MM.1S (cell line): ENCODE measurements around the gene AMBRA1.

Experiments
- DNase-seq: peaks from one replicate; pipeline ENCODE4 v3.0.0-alpha.2; 2015
- H2AFZ ChIP-seq: fragments of 300-600 bp; sonication (generic); 2 replicates; pipeline ENCODE4 v1.6.0; 2016; ENCODE audit warnings: antibody characterized with exemption, low read length
- H3F3A ChIP-seq: fragments of 300-600 bp; sonication (generic); 2 replicates; pipeline ENCODE4 v1.6.1; 2016; ENCODE audit warnings: mild to moderate bottlenecking, antibody characterized with exemption, low read length, moderate library complexity, mixed read lengths; ENCODE audit not compliant: insufficient read depth
- H3K27ac ChIP-seq: fragments of 300-600 bp; sonication (generic); 2 replicates; pipeline ENCODE4 v1.5.1; 2016; ENCODE audit warnings: mild to moderate bottlenecking, low read length
- H3K27me3 ChIP-seq: fragments of 300-600 bp; sonication (generic); replicated peaks from 2 replicates; pipeline ENCODE4 v1.6.0; 2016; ENCODE audit warnings: low read length; ENCODE audit not compliant: insufficient read depth
- H3K36me3 ChIP-seq: fragments of 300-600 bp; sonication (generic); replicated peaks from 2 replicates; pipeline ENCODE4 v1.6.1; 2016; ENCODE audit warnings: mild to moderate bottlenecking, low read length, mixed read lengths; ENCODE audit not compliant: insufficient read depth
- H3K4me1 ChIP-seq: fragments of 300-600 bp; sonication (generic); 2 replicates; pipeline ENCODE4 v1.6.1; 2016; ENCODE audit warnings: low read length, mixed read lengths
- H3K4me2 ChIP-seq: fragments of 300-600 bp; sonication (generic); 2 replicates; pipeline ENCODE4 v1.6.0; 2016; ENCODE audit warnings: low read depth, low read length
- H3K4me3 ChIP-seq: fragments of 300-600 bp; sonication (generic); 2 replicates; pipeline ENCODE4 v1.5.1; 2016; ENCODE audit warnings: low read length, mixed read lengths
- H3K79me2 ChIP-seq: fragments of 300-600 bp; sonication (generic); 2 replicates; pipeline ENCODE4 v1.6.1; 2016; ENCODE audit warnings: mixed run types, low read length, mixed read lengths
- H3K9ac ChIP-seq: fragments of 300-600 bp; sonication (generic); 2 replicates; pipeline ENCODE4 v1.6.1; 2016; ENCODE audit warnings: low read length, mixed read lengths
- H3K9me2 ChIP-seq: fragments of 300-600 bp; sonication (generic); replicated peaks from 2 replicates; pipeline ENCODE4 v1.6.1; 2016; ENCODE audit warnings: mild to moderate bottlenecking, low read length, mixed read lengths; ENCODE audit not compliant: insufficient read depth
- H3K9me3 ChIP-seq: fragments of 300-600 bp; sonication (generic); replicated peaks from 2 replicates; pipeline ENCODE4 v1.6.1; 2016; ENCODE audit warnings: mild to moderate bottlenecking, low read length, mixed read lengths; ENCODE audit not compliant: insufficient read depth
- H4K20me1 ChIP-seq: fragments of 300-600 bp; sonication (generic); 2 replicates; pipeline ENCODE4 v1.6.1; 2016; ENCODE audit warnings: mild to moderate bottlenecking, low read length, moderate library complexity, mixed read lengths; ENCODE audit not compliant: insufficient read depth
- CTCF ChIP-seq: fragments of 300-600 bp; sonication (generic); IDR thresholded peaks from 2 replicates; pipeline ENCODE4 v1.5.1; 2016; ENCODE audit warnings: antibody characterized with exemption, low read length, mixed read lengths
- EZH2 ChIP-seq: fragments of 300-600 bp; sonication (generic); optimal IDR thresholded peaks from 2 replicates; pipeline ENCODE3; 2017; ENCODE audit warnings: low read depth, mild to moderate bottlenecking, antibody characterized with exemption, low read length, mixed read lengths
- EZH2phosphoT487 ChIP-seq: fragments of 300-600 bp; sonication (generic); IDR thresholded peaks from 2 replicates; pipeline ENCODE4 v1.6.1; 2018; ENCODE audit warnings: antibody characterized with exemption, low read length

The AMBRA1 gene

DNA sequence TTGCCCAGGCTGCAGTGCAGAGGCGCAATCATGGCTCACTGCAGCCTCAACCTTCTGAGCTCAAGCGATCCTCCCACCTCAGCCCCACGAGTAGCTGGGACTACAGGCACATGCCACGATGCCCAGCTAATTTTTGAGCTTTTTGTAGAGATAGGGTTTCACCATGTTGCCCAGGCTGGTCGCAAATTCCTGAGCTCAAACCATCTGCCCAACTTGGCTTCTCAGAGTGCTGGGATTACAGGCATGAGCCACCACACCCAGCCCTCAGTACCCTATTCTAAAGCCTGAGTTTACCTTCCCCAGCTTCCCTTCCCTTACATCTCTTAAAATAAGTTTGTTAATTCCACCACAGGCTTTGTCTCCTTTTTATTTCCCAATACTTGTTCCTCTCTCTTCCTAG is 59.1 kb downstream of the AMBRA1 start:
- Histone ChIP-seq H3K9me3 (no peaks in the 10 kb centered on the region), H3K4me3 (no peak overlapping the region), H3K4me2 (no peak overlapping the region), H4K20me1 (peaks cover 8% of the 10 kb centered on the region; the same call in 1 of the 2 replicates), H3K4me1 (no peaks in the 10 kb centered on the region), H3K27me3 (no peaks in the 10 kb centered on the region), H3K27ac (no peak overlapping the region), H3K9me2 (no peaks in the 10 kb centered on the region), H3F3A (no peaks in the 10 kb centered on the region), H3K79me2 (peaks cover 66% of the 10 kb centered on the region), H2AFZ (no peak overlapping the region), H3K9ac (no peak overlapping the region), H3K36me3 (no peaks in the 10 kb centered on the region)
- no peak for TF ChIP-seq EZH2phosphoT487
- TF ChIP-seq EZH2: no peak
- no peak for TF ChIP-seq CTCF
- DNase-seq: no peak

DNA sequence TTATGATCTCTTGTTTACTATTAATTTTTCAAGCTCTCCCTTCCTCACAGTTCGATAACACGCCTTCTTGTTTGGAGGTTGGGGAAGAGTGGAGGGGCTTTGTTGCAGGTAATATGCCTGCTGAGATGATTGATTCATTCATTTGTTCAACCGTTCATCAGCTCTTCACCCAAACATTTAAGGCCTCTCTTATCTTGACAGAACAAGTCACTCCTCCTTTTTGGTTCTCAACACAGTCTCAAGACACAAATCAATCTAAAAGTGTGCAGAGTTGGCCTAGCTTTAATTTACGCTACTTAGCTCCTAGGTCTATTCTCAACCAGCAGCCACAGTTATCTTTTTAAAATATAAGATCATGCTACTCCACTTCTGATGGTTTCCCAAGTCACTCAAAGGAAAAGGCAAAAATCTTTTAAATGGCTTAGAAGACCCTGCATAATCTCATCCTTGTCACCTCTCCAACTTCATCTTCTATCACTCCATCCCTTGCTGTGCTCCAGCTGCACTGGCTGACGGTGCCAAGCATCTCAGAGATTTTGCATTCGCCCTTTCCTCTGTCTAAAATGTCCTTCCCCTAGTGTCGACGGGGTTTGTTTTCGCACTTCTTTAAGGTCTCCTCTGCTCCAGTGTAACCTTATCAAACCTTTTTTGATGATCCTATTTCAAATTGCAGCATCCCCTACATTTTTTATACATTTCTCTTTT is 60.3 kb downstream of the AMBRA1 start:
- no peak overlapping the region for H3K4me3 ChIP-seq
- H3K27ac ChIP-seq: no peak overlapping the region
- H3K4me2 ChIP-seq: no peak overlapping the region
- peaks cover 11% of the 10 kb centered on the region; the same call in 1 of the 2 replicates for H4K20me1 ChIP-seq
- no peaks in the 10 kb centered on the region for H3K36me3 ChIP-seq
- H3K4me1 ChIP-seq: peaks cover 6% of the 10 kb centered on the region; the same call in 1 of the 2 replicates
- no peak for DNase-seq
- H2AFZ ChIP-seq: no peak overlapping the region
- no peaks in the 10 kb centered on the region for H3F3A ChIP-seq
- no peak overlapping the region for H3K9ac ChIP-seq
- H3K27me3 ChIP-seq: no peaks in the 10 kb centered on the region
- TF ChIP-seq EZH2 (no peak), EZH2phosphoT487 (no peak), CTCF (no peak)
- H3K9me2 ChIP-seq: no peaks in the 10 kb centered on the region
- H3K79me2 ChIP-seq: peaks cover 72% of the 10 kb centered on the region
- H3K9me3 ChIP-seq: no peaks in the 10 kb centered on the region

- Histone ChIP-seq H4K20me1 (0 out of 2 replicates have a peak, but pooled peaks cover 6% of the 10 kb centered on the region), H3K4me3 (no peak overlapping the region), H3K79me2 (peaks cover 58% of the 10 kb centered on the region)
Measured at GRCh38 chr11:46529928-46530574, 63.8 kb downstream of the AMBRA1 start.

More at GRCh38 chr11:46529928-46530574, 63.8 kb downstream of the AMBRA1 start:
- Histone ChIP-seq H3K9me3 (no peaks in the 10 kb centered on the region), H3K27ac (no peak overlapping the region), H3K27me3 (no peaks in the 10 kb centered on the region), H3F3A (no peaks in the 10 kb centered on the region), H2AFZ (no peak overlapping the region), H3K36me3 (no peaks in the 10 kb centered on the region), H3K4me1 (peaks cover 12% of the 10 kb centered on the region; the same call in 1 of the 2 replicates), H3K9ac (no peak overlapping the region), H3K9me2 (no peaks in the 10 kb centered on the region), H3K4me2 (no peak overlapping the region)
- TF ChIP-seq EZH2 (no peak), CTCF (no peak), EZH2phosphoT487 (no peak)
- no peak for DNase-seq
